HG03439 (cell line): ENCODE data around the gene AQP12A.

ENCODE experiments used
- ATAC-seq: cut with Tn5 transposase; IDR thresholded peaks from one replicate; pipeline ENCODE4 v1.9.1; 2021; ENCODE audit warnings: mild to moderate bottlenecking, moderate library complexity; ENCODE audit not compliant: unreplicated experiment

Gene AQP12A

DNA sequence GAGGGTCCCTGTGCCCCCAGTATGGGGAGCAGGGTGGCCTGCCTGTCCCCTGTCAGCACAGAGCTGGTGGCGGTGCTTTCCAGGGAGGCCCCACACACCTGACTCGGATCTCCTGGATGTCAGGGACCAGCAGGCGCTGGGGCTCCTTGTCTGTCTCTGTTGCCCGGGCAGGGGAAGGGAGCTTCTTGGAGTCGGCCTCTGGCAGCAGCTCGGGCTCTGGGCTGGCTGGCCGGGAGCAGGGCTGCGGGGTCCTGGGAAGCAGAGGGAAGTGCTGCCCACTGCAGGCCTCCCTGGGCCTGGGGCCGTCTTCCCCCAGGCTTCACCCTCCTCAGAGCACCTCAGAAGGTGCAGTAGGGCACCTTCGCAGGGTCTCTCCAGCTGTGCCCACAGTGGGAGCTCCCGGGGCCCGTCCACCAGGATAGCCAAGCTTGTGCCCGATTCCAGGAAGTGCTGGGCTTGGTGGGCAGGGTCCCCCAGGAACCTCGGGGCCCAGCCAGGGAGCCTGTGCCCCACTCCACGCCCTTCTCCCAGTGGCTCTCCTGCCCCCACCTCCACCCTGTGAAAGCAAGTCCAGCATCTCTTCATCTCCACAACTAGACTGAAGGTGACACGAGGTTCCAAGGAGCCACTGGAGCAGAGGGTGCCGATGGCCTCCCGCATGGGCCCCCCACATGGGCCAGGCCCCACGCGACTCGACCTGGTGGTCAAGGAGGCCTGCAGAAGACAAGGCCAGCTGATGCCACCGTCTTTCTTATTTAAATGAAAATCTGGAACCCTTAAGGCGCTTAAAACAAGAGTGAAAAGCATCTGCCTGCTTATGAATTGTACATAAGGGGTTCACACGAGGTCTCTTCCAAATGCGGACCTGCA lies 28.2 kb downstream of the AQP12A start:
- no peak for ATAC-seq

DNA sequence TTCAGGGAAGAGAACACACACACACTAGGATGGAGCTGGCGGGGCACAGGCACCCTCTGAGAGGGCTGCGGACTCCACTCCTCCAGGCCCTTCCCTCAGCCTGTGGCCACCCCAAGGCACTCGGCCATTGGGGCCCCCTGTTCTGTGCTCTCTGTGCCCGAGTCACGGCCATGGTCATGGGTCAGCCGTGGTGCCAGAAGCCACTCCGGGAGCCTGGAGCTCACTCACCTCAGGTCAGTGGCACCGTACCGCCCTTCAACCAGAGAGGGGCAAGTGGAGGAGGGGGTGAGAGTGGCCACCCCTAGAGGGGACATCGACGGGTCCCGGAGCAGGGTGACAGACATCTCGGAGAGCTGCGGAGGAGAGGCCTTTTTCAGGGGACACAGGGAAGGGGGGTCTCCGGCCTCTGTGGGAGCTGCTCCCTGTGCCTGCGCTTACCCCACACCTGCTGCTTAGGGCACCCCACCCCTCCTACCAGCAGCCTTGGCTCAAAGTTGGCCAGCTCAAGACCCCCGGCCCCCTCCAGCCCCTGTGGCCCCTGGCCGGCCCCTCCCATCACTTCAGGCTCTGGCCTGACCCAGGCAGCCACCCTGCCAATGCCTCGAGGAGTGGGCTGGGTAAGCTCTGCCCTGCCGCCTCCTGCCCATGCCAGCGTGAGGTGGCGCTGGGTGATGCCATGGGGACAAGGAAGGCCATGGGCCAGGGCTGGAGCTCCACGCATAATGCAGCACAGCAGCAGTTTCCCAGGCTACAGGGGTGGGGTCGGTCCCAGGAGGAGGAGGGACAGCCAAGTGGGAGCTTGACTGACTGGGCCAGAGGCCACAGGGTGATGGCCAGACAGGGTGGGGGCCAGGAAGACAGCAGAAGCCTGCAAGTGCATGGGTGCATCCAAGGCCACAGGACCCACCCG lies 29.3 kb downstream of the AQP12A start:
- ATAC-seq: no peak

DNA sequence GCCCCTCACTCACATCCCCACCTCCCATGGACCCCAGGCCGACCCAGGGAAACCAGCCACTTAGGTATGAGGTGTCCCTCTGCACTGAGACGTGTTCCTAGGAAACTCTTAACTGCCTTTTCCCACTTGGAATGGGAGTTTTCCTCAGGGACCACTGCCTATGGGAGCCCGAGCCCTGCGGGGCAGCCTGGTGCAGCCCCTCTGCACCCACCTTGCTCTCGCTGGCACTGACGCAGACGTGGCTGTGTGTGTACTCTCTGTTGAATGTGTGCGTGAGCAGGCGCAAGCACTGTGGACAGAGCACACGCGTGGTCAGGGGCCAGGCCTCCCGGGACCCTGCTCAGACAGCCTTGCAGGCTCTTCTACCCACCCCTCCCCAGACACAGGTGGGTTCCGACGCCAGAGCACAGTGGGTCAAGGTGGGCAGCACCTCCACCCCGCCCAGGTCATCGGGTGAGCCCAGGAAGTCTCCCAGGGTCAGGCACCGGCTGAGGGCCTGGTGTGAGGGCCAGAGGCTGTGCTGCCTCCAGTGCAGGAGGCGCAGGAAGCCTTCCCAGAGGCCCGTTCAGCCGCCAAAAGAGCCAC lies 30.0 kb downstream of the AQP12A start:
- ATAC-seq: no peak

DNA sequence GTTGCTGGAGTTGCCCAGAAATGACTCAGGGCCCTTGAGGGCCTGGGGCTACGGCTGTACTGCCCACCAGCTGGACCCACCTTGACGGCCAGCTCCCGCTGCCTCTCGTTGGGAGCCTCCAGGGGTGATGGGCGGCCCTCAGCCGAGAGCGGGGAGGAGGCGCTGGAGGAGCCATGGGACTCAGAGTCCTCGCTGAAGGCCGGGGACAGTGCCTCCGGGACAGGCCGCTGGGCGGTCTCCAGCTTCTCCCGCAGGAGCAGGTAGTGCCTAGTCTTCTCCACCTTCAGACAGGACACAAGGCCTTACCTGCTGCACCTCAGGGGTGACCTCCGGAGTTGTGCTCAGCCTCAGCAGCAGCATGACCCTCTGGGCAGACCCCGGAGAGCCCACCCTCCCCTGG lies 30.7 kb downstream of the AQP12A start:
- no peak for ATAC-seq

DNA sequence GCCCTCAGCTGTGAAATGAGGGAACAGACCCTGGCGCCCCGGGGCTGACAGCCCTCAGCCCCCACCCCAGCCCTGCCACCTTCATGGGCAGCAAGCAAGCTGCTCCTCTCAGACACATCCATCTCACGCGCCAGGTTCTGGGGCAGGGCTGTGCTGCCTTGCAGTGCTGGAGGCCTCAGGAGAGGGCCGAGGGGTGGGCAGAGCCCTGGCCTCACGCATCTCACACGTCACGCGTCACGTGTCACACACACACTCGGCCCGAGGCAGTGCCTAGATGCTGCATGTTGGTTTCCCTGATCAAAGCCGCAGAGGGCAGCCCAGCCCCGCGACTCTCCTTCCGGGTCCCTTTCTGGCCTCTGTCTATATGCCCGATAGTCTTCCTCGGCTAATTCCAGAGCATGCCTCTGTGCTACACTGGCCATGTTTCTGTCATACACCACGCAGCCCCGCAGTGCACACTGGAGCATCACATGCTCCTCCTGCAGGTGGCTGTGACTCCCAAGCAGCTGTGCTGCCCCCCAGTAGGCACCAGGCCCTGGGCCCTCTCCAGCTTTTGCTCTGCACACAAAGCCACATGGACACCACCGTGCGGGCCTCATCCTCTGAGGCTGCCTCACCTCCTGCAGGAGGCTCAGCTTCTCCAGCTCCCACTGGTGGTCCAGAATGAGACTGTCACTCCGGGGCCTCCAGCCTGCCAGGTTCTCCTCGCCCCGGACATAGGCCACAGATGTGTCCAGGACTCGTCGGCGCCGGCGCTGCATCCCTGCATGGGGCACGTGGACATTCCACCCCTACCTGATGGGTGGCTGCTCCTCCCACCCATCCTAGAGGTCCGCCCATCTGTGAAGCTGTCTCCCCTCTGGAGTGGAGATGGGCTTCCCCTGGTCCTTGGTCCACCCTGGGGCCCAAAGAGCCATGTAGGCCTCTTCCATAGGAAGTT lies 31.4 kb downstream of the AQP12A start:
- ATAC-seq: no peak

DNA sequence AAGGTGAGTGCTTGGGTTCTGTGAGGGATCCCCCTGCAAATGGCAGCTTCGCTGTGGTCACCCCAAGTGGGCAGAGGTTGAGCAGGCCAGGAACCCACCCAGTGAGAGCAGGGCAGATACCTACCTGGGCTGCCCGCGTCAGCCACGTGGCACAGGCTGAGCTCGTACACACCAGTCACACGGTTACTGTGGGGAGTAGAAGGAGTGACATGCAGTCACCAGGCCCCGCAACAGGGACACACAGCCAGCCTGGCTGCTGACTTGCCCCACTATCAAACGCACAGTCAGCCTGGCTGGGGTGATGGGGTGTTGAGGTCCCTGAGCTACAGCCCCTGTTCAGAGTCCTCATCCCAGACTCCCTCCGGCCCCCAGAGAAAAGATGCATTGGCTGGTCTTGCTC lies 32.2 kb downstream of the AQP12A start:
- no peak for ATAC-seq

DNA sequence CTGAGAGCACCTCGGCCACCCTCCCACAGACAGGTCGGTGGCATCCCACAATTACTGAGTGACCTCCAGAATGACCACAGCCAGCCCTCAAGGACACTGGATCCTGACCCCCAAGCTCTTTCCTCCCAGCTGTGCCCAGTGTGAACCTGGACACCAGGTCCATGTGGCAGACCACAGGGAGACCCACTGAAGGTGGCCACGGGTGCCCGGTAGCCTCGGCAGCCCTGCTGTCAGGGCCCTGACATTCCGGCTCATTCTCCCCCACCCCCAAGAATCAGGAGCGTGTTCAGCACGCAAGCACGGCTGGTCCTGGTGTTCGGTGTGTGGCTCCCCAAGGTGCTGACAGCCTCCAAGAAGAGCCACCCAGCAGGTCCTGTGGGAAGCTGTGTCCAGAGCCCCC lies 32.8 kb downstream of the AQP12A start:
- no peak for ATAC-seq

DNA sequence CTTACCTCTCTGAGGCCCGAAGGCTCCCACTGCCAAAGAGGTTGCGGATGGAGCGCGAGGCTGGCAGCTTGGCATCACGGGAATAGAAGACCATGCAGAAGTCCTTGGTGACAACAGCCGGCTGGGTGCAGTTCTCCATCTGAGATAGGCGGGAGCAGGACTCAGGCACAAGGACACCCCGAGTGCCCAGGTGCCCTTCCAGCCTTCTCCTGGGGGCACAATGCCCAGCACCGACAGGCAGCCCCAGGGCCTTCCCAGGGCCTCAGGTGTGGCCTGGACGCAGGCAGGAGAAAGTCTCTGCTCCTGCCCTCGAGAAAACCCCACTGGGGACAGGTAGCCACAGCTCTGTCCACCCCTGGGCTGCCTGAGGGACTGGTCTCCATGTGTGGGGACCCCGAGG lies 33.6 kb downstream of the AQP12A start:
- no peak for ATAC-seq

DNA sequence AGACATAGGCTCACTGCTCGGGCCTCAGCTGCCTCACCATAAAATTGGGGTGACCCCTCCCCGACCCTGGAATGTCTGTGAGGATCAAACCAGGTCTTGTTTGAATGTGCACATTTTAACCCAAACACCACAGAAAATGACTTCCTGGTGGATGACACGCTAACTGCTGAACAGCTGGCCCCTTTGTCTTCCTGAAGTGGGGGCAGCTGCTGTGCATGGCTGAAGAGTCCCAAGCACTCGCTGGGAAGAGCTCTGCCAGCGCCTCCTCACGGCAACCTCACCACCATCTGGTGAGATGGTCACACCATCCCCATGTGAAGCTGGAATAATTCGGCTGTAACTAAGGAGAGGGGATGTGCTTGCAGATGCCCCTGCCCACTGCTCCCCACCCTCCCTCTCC lies 34.0 kb downstream of the AQP12A start:
- no peak for ATAC-seq

DNA sequence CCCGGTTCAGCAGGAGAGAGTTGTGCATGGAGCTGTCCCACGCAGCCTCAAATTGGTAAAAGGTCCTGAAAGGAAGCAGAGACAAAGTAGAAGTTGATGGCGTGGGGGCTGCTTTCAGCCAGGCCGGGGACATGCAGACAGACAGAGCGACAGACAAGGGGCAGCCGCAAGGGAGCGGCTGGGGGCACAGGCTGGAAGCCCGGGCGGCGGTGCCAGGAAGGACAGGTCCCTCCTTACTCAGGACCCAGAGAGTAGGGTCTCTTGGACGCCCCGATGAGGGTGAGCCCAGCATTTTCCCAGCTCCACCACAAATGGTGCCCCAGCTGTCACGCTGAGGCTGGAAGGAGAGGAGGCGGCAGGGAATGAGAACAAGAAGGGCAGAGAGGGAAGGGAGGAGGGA lies 35.2 kb downstream of the AQP12A start:
- no peak for ATAC-seq

DNA sequence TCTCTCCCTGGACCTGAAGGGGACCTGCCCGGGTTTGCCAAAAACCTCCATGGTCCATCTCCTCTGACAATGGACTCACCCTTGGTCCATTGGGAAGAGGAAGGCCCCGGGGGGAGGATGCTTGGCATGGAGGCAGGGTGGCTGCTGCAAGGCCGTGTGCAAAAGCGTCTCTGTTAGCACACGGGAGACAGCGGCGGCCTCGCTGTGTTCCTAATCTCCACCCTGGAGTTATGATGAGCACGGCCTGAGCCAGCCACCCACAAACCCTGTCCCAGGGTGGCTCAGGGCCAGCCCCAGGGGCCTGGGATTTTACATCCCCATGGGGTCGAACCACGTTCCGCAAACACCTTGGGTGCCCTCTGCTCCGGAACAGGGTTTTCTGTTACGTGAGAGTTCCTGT lies 35.8 kb downstream of the AQP12A start:
- no peak for ATAC-seq

DNA sequence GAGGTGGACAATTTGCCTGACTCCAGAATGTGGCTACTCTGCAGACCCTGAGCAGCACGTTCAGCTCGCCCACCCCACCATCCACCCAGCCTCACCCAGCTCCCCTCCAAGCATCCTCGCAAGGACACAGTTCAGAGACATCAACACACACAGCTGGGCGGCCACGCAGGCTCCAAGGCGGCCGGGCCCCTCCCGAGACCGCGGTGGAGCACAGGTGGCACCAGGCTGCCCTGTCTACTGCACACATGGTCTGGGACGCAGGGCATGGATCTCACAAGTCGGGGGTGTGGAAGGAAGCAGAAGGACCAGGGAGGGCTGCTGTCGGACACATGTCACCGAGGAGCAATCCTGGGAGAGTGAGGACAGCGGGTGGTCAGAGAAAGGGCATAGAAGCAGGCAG lies 36.2 kb downstream of the AQP12A start:
- ATAC-seq: no peak

DNA sequence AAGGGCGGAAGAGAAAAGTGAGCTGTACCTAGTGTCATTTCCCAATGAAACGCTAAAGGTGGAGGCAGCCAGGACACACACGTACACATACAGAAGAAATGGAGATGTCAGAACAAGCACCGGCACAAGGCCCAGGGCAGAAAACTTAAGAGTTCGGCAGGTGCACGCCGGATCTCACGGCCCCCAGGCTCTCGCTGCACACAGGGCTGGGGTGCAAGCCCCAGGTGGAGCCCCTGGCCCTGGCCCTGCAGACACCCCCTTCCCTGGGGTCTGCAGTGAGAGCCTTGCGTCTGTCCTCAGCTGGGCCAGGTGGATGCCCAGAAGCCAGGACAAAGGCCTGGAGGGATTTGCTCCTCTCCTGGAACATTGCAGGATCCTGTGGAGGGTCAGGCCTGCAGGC lies 36.7 kb downstream of the AQP12A start:
- no peak for ATAC-seq

DNA sequence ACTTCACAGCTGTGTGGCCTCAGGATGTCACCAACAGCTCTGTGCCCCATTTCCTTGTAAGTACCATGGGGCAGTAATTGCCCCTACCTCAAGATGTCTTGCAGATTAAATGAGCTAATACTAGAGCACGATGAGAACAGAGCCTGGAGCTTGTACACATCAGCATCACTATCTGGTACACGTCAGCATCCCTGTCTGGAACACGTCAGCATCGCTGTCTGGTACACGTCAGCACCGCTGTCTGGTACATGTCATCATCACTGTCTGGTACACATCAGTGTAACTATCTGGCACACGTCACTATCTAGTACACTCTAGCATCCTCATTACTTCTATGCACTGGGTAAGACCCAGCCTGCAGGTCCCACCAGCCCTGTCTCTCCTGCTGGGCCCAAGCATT lies 37.2 kb downstream of the AQP12A start:
- no peak for ATAC-seq

DNA sequence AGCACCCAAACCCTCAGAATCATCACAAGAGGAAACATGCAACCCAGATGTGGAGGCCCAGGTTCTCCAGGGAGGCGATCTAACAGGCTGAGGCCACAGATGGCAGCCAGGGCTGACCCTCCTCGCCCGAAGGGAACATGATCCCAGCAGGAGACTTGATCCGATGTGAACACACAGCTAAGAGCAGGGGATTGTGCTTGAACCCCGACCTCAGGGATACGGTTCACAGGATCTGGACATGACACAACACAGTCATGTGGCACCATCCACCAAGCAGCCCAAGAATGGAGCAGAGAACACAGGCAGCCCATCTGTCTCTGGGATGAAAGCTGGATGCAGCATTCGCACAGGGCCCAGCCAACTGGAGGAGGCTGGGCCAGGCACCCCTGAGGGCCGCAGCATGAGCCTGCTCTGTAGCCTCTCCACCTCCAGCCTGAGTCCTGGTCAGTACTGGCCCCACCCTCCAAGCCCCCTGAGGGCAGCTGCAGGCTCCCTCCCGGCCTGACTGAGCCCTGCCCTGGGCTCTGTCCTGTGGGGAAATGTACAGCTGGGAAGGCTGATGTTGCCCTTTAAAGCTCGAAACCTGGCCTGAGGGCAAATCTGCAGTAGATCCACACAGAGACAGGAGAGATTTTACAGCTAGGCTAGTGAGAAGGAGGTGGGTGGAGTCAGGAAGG lies 39.0 kb downstream of the AQP12A start:
- ATAC-seq: no peak

DNA sequence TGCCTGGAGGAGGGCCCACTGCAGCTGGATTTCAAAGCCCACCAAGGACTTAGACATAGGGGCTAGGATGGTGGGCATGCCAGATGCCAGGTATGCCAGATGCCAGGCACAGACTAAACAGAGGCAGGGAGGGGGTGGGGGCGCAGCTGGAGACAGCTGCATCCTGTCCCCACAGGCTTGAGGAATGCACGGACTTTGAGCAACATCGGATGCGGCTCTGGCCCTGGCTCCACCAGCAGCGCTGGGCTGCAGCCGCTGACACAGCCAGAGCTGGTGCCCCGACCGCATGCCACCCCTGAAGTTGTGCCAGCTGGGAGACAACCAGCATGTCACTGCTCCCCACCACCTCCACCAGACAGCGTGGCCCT lies 39.5 kb downstream of the AQP12A start:
- no peak for ATAC-seq

DNA sequence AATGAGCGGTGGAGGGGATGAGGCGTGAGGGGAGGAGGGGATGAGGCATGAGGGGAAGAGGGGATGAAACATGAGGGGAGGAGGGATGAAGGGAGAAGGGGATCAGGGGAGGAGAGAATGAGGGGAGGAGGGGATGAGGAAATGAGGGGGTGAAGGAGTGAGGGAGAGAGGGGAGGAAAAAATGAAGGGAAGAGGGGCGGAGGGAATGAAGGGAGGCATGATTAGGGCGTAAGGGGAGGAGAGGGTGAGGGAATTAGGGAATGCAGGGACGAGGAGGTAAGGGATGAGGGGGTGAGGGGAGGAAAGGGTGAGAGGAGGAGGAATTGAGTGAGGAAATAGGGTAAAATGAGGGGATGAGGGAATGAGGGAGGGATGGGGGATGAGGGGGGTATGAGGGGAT lies 40.5 kb downstream of the AQP12A start:
- ATAC-seq: no peak

DNA sequence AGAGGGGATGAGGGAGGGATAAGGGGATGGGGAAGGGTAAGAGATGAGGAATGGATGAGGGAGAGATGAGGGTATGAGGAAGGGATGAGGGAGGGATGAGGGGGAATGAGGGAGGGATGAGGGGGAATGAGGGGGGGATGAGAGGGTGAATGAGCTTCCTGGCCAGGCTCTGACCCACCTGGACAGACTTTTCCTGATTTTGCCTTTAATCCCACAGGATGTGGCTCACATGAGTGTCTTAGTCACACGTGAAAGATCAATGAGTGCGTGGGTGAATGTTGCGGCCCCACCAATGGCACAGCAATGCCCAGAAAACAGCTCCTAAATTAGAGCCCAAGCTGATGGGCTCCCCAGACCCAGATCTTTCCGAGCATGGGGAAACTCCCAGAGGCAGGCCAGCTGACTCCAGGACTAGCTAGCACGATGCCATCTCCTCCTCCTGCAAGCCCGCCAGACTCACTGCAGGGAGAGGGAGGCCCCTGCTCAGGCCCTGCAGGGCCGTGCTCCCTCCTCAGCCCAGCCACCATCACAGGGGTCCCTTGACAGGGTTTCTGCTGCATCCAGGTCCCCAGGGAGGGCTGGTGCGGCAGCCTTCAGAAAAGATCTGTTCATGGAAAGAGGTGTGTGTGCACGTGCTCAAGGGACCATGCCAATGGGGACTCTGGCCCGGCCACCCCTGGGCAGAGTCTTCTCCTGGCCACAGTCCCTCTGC lies 41.4 kb downstream of the AQP12A start:
- ATAC-seq: no peak

DNA sequence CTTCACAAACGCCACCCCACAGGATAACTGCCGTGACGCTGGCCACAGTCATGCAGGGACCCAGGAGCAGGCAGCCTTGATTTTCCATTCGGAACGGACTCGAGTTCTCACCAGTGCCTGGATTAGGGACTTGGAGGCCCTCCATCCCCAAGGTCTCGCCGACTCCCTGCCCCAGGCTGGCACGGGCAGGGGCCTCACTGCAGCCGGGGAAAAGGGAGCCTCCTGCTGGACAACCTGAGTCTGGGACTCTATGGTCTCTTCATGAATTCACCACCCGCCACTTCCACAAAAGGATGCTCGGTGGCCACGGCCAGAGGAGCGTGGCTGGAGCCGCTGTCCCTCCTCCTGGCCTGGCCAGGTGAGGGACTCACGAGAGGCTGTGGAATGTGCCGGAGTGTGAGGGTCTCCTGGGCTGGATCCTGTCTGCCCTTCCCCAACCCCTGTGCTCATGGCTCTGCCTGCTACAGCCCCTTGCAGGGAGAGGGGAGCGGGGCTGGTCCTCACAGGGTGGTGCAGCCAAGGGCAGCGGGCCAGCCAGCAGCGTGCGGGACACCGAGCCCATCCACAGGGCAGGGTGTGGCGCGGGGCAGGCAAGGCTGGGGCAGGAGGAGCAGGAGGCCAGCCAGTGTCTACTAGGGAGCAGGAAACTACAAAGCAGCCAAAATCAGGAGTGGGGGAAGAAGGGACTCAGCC lies 42.3 kb downstream of the AQP12A start:
- no peak for ATAC-seq
